HUES48 (cell line): ENCODE measurements around the gene STIP1.

Source experiments
- H3K27ac ChIP-seq: one replicate; pipeline ENCODE4 v1.7.0; 2013; ENCODE audit warnings: low read depth, low read length, inconsistent platforms
- H3K27me3 ChIP-seq: 2 replicates; pipeline ENCODE4 v1.6.1; 2013; ENCODE audit warnings: mild to moderate bottlenecking, low read length; ENCODE audit not compliant: control insufficient read depth, insufficient read depth
- H3K36me3 ChIP-seq: 2 replicates; pipeline ENCODE4 v1.6.1; 2013; ENCODE audit warnings: low read length; ENCODE audit not compliant: control insufficient read depth, insufficient read depth
- H3K4me1 ChIP-seq: 2 replicates; pipeline ENCODE4 v1.6.1; 2013; ENCODE audit warnings: mild to moderate bottlenecking, low read length; ENCODE audit not compliant: control insufficient read depth, insufficient read depth
- H3K4me3 ChIP-seq: 2 replicates; pipeline ENCODE4 v1.5.1; 2013; ENCODE audit warnings: mild to moderate bottlenecking, low read depth, low read length
- H3K9ac ChIP-seq: 2 replicates; pipeline ENCODE4 v1.6.1; 2013; ENCODE audit warnings: mild to moderate bottlenecking, low read depth, low read length, moderate library complexity
- H3K9me3 ChIP-seq: 2 replicates; pipeline ENCODE4 v1.6.1; 2013; ENCODE audit warnings: low read length; ENCODE audit not compliant: control insufficient read depth, insufficient read depth

STIP1 gene

DNA sequence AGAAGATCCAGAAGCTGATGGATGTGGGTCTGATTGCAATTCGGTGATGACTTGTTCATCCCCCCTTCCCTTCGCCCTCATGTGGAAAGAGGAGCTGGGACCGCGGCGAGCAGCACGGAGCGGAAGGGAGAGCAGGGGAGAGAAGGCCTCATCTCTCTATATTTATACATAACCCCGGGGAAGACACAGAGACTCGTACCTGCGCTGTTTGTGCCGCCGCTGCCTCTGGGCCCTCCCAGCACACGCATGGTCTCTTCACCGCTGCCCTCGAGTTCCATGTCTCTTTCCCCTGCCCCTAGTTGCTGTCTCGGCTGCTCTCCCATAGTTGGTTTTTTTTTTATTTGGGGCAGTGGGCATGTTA is 18.1 kb downstream of the STIP1 start:
- H3K4me3 ChIP-seq: no peak overlapping the region
- no peaks in the 10 kb centered on the region for H3K27me3 ChIP-seq
- no peak overlapping the region for H3K27ac ChIP-seq
- H3K9me3 ChIP-seq: no peaks in the 10 kb centered on the region
- H3K4me1 ChIP-seq: no peaks in the 10 kb centered on the region
- no peak overlapping the region for H3K9ac ChIP-seq
- H3K36me3 ChIP-seq: peaks cover 82% of the 10 kb centered on the region

DNA sequence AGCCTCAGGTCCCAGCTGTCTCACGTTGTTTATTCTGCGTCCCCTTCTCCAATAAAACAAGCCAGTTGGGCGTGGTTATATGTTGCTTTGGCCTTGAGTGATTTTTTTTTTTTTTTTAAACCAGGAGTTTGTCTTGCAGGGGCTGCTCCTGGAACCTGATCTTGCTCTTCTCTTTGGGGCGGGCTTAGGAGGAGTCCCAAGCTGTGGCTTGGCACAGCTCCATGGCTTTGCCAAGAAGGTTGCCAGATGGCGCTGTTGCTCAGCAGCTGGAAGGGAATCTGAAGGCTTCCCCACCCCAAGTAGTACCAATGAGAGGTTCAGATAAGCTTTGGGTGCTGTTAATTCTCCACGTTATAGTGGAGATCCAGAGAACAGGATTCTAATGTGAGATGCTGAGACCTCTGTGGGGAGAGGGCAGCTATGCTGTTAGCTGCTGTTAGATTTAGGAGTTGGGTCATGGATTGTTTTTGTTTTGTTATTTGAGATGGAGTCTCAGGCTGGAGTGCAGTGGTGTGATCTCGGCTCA is 18.6 kb downstream of the STIP1 start:
- Histone ChIP-seq H3K4me1 (no peaks in the 10 kb centered on the region), H3K9me3 (no peaks in the 10 kb centered on the region), H3K9ac (no peak overlapping the region), H3K36me3 (peaks cover 82% of the 10 kb centered on the region), H3K4me3 (no peak overlapping the region), H3K27me3 (no peaks in the 10 kb centered on the region), H3K27ac (no peak overlapping the region)

DNA sequence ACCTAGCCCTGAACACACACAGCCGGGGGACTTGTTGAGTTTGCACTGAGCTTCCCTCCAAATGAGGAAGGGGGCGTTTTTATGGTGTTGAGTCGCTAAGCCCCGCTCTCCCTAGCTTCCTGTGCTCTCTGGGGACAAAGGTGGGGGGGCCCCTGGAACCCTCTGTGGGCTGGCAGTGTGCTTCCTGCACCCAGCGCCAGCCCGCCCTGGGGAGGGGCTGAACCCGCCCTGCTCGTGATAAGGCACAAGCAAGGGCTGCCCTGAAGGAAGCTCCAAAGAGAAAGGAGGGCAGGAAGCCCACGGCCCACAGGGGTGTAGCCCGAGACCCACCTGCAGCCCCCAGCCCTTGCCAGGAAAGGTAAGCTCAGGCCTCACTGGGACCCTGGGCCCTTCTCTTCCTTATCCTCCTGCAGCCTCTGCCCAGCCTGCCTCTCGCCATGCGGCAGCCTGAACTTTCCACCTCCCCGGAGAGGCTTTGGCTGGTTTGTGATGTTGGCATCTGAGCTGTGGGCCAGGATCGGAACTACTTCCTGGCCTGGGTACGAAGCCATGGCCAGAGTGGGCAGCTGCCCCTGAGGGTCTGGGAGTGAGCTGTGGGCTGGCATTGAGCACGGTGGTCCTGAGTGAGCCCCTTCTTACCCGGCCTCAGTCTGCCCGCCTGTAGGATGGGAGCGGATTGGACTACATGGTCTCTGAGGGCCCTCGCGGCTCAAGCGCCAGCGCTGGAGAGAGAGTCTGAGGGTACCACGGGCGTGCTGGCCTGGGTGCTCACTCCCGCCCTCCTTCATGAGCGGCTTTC is 20.7 kb downstream of the STIP1 start, which contains the start of gene FERMT3:
Gene FERMT3, plus strand, starts transcription at position 265 of the 799 bp plus-strand sequence. CDS start 644 bp downstream, outside the sequence.
- Histone ChIP-seq H3K27me3 (no peaks in the 10 kb centered on the region), H3K4me3 (no peak within 1 kb of the TSS), H3K36me3 (peaks cover 69% of the 10 kb centered on the region), H3K4me1 (no peaks in the 10 kb centered on the region), H3K9me3 (no peaks in the 10 kb centered on the region), H3K9ac (peak within 1 kb of the TSS; percentile 12; the same call in 1 of the 2 replicates), H3K27ac (peak within 1 kb of the TSS; percentile 42)

DNA sequence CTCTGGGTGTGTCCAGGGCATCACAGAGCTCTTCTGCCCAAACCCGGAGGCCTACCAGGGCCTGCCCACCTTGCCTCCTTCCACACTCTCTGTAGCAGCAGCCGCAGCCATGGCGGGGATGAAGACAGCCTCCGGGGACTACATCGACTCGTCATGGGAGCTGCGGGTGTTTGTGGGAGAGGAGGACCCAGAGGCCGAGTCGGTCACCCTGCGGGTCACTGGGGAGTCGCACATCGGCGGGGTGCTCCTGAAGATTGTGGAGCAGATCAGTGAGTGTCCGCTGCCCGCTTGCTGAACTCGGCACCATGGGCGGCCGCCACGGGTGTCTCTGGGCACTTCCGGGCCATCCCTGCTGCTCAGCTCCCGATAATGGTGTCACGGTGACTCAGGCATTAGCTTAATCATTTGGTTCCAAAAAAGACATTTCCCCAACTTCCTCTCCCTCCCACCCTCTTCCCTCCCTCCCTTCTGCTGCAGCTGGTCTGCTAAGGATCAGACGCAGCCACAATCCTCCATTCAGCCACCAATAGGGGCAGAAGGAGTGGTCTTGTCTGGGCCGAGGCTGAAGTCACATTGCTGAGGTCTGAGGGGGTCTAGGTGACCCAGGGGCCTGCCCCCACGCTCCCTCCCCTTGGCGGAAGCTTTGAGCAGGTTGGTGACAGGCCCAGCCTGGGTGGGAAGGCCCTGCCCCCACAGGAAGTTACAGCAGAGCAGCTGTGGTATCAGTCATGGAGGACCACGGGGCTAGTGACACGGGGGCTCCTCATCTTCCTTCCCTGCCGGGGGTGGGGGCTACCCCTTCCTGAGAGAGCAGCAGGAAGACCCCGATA is 21.5 kb downstream of the STIP1 start:
- H3K9me3 ChIP-seq: no peaks in the 10 kb centered on the region
- peaks cover 62% of the 10 kb centered on the region for H3K36me3 ChIP-seq
- peak overlapping the region; percentile 14 for H3K27ac ChIP-seq
- no peak overlapping the region for H3K4me3 ChIP-seq
- H3K9ac ChIP-seq: peak overlapping the region; percentile 12; the same call in 1 of the 2 replicates
- H3K4me1 ChIP-seq: no peaks in the 10 kb centered on the region
- H3K27me3 ChIP-seq: no peaks in the 10 kb centered on the region

DNA sequence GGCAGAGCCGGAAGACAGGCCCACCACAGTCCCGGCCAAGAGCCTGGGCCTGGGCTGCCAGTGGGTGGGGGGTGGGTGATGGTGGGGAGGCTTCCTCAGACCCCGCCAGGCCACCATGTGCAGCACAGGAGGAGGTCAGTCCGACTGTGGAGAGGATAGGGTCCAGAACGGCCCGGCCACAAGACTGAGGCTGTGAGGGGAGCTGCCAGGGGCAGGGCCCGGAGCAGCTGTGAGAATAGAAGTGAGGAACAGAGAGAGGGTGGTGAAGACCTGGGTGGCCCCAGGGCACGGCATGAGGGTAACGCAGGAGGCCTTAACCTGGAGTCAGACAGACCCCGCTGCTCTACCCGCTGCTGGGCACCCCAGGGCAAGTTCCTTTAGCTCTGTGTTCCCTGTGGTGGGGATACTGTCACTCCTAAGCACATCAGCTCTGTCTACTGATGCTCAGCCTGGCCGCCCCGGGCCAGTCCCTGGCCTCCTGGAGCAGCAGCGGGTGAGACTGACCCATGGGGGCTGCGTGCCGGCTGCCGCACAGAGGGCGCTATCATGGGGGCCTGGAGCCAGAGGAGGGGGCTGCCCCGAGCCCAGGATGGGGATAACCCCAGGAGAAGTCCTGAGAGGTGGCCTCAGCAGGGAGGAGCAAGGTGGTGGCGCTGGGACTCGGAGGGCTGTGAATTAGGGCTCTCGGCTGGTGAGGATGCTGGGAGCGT is 22.3 kb downstream of the STIP1 start:
- Histone ChIP-seq H3K27me3 (no peaks in the 10 kb centered on the region), H3K4me1 (no peaks in the 10 kb centered on the region), H3K9me3 (no peaks in the 10 kb centered on the region), H3K9ac (no peak overlapping the region), H3K4me3 (no peak overlapping the region), H3K27ac (no peak overlapping the region), H3K36me3 (peaks cover 54% of the 10 kb centered on the region)

DNA sequence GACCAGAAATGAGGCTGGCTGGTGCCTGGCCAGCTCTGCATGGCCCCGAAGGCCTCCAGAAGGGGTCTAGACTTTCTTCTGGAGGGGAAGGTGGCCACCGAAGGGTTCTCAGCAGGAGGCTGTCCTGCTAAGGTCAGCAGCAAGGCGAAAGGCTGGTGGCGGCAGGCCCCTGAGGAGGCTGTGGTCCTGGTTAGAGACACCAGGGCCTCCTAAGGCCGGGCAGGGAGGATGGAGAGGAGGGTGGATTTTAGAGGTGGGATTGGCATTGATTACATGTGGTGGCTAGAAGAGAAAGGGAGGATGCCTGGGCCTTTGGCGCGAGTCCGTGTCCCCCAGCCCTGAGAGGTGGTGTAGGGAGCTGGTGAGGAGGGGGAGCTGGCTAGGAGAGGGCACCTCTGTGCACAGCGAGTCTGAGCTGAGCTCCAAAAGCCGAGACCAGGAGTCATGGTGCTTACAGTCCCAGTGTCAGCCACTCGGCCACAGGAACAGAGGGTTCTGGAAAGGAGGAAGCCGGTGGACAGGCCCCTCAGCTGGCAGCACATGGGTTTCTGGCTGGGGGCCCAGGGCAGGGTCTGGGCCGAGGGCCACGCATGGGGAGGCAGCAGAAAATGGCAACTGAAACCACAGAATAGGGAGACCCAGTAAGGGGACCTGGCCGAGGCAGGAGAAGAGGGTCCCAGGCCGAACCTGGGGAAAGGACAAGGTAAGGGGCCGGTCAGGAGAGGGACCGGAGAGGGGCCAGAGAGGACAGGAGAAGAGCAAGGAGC is 23.0 kb downstream of the STIP1 start:
- H3K4me1 ChIP-seq: no peaks in the 10 kb centered on the region
- H3K27me3 ChIP-seq: no peaks in the 10 kb centered on the region
- no peak overlapping the region for H3K4me3 ChIP-seq
- H3K36me3 ChIP-seq: peaks cover 47% of the 10 kb centered on the region
- no peak overlapping the region for H3K27ac ChIP-seq
- H3K9me3 ChIP-seq: no peaks in the 10 kb centered on the region
- H3K9ac ChIP-seq: no peak overlapping the region

DNA sequence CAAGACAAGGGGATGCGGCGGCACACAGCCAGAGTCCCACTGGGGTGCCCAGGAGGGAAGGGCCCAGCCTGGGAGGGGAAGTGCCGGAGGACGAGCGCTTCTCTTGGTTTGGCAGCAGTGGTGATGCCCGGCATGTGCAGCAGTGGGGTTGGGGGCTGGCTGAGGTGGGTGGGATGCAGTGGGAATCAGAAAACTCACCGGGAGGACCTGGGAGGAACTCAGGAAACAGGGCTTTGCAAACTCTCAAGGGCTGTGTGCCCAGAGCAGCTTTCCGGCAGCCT is 23.5 kb downstream of the STIP1 start:
- peaks cover 42% of the 10 kb centered on the region for H3K36me3 ChIP-seq

DNA sequence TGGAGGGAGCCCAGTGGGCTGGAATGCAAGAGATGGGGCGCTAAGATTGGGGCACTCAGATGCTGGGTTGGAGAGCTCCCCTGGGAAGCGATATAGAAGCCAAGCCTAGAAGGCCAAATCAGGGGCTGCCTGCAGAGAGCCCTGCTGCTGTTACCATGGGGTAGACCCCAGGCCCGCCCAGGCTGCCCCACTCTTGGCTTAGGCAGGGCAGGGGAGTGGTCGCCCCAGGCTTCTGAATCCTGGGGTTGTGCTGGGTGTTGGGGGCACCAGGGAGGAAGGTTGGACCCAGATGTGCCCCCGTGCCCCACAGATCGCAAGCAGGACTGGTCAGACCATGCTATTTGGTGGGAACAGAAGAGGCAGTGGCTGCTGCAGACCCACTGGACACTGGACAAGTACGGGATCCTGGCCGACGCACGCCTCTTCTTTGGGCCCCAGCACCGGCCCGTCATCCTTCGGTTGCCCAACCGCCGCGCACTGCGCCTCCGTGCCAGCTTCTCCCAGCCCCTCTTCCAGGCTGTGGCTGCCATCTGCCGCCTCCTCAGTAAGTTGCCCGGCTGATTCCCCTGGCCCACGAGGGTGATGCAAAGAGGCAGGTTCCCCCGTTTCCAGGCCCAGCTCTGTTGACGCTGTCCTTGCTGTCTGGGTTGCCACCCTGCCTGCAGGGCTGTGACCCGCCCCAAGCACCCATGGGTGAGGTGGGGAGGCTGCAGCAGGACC is 24.5 kb downstream of the STIP1 start:
- no peak overlapping the region for H3K27ac ChIP-seq
- H3K36me3 ChIP-seq: peaks cover 37% of the 10 kb centered on the region
- H3K27me3 ChIP-seq: no peaks in the 10 kb centered on the region
- no peak overlapping the region for H3K4me3 ChIP-seq
- H3K9ac ChIP-seq: no peak overlapping the region
- H3K9me3 ChIP-seq: no peaks in the 10 kb centered on the region
- H3K4me1 ChIP-seq: no peaks in the 10 kb centered on the region

More for the DNA sequence above, 23.5 kb downstream of the STIP1 start:
- Histone ChIP-seq H3K9ac (no peak overlapping the region), H3K4me1 (no peaks in the 10 kb centered on the region), H3K27me3 (no peaks in the 10 kb centered on the region), H3K27ac (no peak overlapping the region), H3K4me3 (no peak overlapping the region), H3K9me3 (no peaks in the 10 kb centered on the region)

DNA sequence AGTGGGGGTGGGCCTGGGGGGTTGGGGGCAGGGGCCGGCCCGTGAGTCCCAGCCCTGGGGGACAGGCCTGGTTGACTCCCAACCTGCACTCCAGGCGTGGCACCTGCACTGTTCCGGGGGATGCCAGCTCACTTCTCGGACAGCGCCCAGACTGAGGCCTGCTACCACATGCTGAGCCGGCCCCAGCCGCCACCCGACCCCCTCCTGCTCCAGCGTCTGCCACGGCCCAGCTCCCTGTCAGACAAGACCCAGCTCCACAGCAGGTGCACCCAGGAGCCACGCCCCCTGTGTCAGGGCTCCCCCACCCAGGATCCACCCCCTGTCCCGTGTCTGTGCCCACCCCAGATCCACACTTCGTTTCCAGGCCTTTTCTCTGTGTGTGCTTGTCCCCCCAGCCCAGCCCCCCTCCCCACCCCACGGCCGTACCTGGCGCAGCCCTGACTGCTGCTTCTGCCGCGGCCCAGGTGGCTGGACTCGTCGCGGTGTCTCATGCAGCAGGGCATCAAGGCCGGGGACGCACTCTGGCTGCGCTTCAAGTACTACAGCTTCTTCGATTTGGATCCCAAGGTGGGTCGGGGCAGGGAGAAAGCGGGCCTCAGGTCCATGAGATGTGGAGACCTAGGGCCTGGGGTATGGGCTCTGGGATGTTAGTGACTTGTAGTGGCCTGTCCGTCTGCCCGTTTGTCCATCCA is 25.4 kb downstream of the STIP1 start:
- Histone ChIP-seq H3K27ac (no peak overlapping the region), H3K9ac (no peak overlapping the region), H3K9me3 (no peaks in the 10 kb centered on the region), H3K27me3 (no peaks in the 10 kb centered on the region), H3K4me3 (no peak overlapping the region), H3K4me1 (no peaks in the 10 kb centered on the region), H3K36me3 (peaks cover 28% of the 10 kb centered on the region)
